Upper lobe of left lung (tissue), 6 donors: ENCODE measurements around the gene XPO6. TPM values are rescaled to one million over a fixed set of nuclear protein-coding genes. Genes with fewer than 3 reads are reported as not detected.
"Not testable (repeated sequence)": the region's sequence is repeated elsewhere in the genome, so short reads cannot be mapped to it uniquely, and the experiment has no call there.

Source experiments
- ATAC-seq, 2 donors: fragments of 200-7000 bp; cut with Tn5 transposase; one replicate each; pipeline ENCODE4 v1.9.1; 2022; ENCODE audit warnings: mild to moderate bottlenecking in 2 of 2, moderate library complexity in 2 of 2; ENCODE audit not compliant: low FRiP score in 2 of 2
- DNase-seq, 2 donors: peaks; one replicate each; pipeline ENCODE4 v3.0.0-alpha.2; 2019 to 2020
- H3K27ac ChIP-seq, 4 donors: fragments of 200-600 bp; sonication (generic); one replicate each; pipeline ENCODE4 v1.5.1; 2016 to 2019
- H3K27me3 ChIP-seq, 4 donors: fragments of 200-600 bp; sonication (generic); one replicate each; pipeline ENCODE4 v1.5.1; 2017 to 2019
- H3K36me3 ChIP-seq, 4 donors: fragments of 200-600 bp; sonication (generic); one replicate each; pipeline ENCODE4 v1.5.1; 2016 to 2019
- H3K4me1 ChIP-seq, 4 donors: fragments of 200-600 bp; sonication (generic); one replicate each; pipeline ENCODE4 v1.5.1; 2018 to 2019
- H3K4me3 ChIP-seq, 4 donors: fragments of 200-600 bp; sonication (generic); one replicate each; pipeline ENCODE4 v1.5.1; 2017 to 2019; ENCODE audit warnings: mild to moderate bottlenecking in 2 of 4, moderate library complexity in 1 of 4
- H3K9me3 ChIP-seq, 4 donors: fragments of 200-600 bp; sonication (generic); one replicate each; pipeline ENCODE4 v1.5.1; 2018 to 2019
- EP300 ChIP-seq, 4 donors: sonication (generic); formaldehyde crosslinking; IDR thresholded peaks; one replicate each; pipeline ENCODE4 v1.5.1; 2017; ENCODE audit warnings: antibody characterized with exemption in 4 of 4, control low read depth in 2 of 4
- POLR2A ChIP-seq, 4 donors: fragments of 450-650 bp; IDR thresholded peaks; one replicate each; pipeline ENCODE4 v1.5.1; 2016 to 2017; ENCODE audit warnings: antibody characterized with exemption in 4 of 4, mild to moderate bottlenecking in 2 of 4
- POLR2AphosphoS5 ChIP-seq, 2 donors: sonication (generic); formaldehyde crosslinking; IDR thresholded peaks; one replicate each; pipeline ENCODE4 v1.5.1; 2017; ENCODE audit warnings: antibody characterized with exemption in 2 of 2
- WGBS, 2 donors: methylation state at CpG; one replicate each; pipeline ENCODE4 v1.1.5; 2017 to 2018; 5-methylcytosine and 5-hydroxymethylcytosine counted together
- total RNA-seq, 6 donors: library from RNA; depleted of rRNA in 4 of 6; stranded (reverse); fragments of >200 nt in 4 of 6; gene quantifications; one replicate each; pipeline versions ENCODE4 v1.1.0 to v1.2.1, GENCODE V29; 2016 to 2021
- TF ChIP-seq, protein P1 (sequence below), 6 experiments: fragments of 450-650 bp in 4 of 6; fragments of 200-600 bp in 2 of 6; sonication (generic) in 2 of 6; IDR thresholded peaks; one replicate each; pipeline ENCODE4 v1.5.1; 2016 to 2019; ENCODE audit warnings: antibody characterized with exemption in 6 of 6
- donor health status: DM: no; HTN: no; CAD: no; lungs with moderate emphysema.
- donor health status: DM: no; HTN: yes; CAD: no; lungs with severe emphysema.

The XPO6 gene
- total RNA-seq, 6 donors from 2014 or later, result 95.5 to 256 (median 129) TPM

DNA sequence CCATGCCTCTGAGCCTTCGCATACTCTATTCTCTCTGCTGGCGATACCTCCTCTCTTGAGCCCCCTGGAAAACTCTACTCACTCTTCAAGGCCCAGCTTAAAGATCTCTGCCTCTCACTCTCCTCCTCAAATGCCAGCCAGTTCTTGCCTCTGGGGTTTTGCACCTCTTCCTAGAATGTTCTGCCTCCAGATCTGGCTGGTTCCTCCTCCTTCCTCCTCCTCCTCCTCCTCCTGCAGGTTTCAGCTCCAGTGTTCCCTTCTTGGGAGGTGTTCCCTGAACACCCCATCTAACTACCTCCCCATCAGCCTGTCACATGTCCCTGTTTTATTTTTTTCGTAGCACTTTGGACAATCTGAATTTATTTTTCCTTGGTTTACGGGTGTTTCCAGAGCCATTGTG lies 45.5 kb upstream of the XPO6 start:
- no peak for ATAC-seq
- Histone ChIP-seq H3K27me3 (peaks cover 0 to 7% (median 2%) of the 10 kb centered on the region in 4 donors), H3K9me3 (peaks cover 0 to 3% (median 0%) of the 10 kb centered on the region in 4 donors), H3K4me1 (peaks cover 0 to 8% (median 2%) of the 10 kb centered on the region in 4 donors), H3K36me3 (no peaks in the 10 kb centered on the region), H3K27ac (no peak overlapping the region), H3K4me3 (no peak overlapping the region)
- 71 to 82% methylated on average over 4 of the region's 4 CpGs for WGBS, 2 donors
- no peak for TF ChIP-seq EP300 (IDR thresholded peaks at IDR 0.05)
- TF ChIP-seq, protein P1, sequence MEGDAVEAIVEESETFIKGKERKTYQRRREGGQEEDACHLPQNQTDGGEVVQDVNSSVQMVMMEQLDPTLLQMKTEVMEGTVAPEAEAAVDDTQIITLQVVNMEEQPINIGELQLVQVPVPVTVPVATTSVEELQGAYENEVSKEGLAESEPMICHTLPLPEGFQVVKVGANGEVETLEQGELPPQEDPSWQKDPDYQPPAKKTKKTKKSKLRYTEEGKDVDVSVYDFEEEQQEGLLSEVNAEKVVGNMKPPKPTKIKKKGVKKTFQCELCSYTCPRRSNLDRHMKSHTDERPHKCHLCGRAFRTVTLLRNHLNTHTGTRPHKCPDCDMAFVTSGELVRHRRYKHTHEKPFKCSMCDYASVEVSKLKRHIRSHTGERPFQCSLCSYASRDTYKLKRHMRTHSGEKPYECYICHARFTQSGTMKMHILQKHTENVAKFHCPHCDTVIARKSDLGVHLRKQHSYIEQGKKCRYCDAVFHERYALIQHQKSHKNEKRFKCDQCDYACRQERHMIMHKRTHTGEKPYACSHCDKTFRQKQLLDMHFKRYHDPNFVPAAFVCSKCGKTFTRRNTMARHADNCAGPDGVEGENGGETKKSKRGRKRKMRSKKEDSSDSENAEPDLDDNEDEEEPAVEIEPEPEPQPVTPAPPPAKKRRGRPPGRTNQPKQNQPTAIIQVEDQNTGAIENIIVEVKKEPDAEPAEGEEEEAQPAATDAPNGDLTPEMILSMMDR (IDR thresholded peaks at IDR 0.05), result no peak
- TF ChIP-seq POLR2A (IDR thresholded peaks at IDR 0.05), result no peak
- TF ChIP-seq POLR2AphosphoS5 (IDR thresholded peaks at IDR 0.05), result no peak
- DNase-seq, result no peak

DNA sequence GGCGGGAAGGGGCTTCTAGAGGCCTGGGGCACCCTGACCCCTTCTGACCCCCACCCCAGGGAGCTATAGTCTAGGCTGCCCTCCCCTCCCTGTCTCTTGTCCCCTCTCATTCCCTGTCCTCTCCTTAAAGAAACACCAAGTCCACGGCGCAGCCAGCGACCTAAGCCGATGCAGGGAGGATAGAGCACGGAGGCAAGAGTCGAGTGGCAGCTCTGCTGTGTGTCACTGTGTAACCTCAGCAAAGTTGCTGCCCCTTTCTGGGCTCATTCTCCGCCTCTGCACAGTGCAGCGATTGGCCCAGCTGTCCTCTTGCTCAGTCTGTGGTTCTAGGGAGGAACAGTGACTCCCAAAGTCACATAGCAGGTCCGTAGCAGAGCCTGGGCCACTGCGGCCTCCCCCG lies 44.1 kb upstream of the XPO6 start:
- Histone ChIP-seq H3K36me3 (no peaks in the 10 kb centered on the region), H3K27ac (no peak overlapping the region), H3K27me3 (peaks cover 0 to 7% (median 2%) of the 10 kb centered on the region in 4 donors), H3K4me3 (no peak overlapping the region), H3K9me3 (peaks cover 0 to 3% (median 0%) of the 10 kb centered on the region in 4 donors), H3K4me1 (peaks cover 0 to 8% (median 2%) of the 10 kb centered on the region in 4 donors)
- 79 to 82% methylated on average over 11 to 12 of the region's 12 CpGs for WGBS, 2 donors
- ATAC-seq (no peak), DNase-seq (no peak)
- TF ChIP-seq POLR2AphosphoS5 (IDR thresholded peaks at IDR 0.05), result no peak
- TF ChIP-seq POLR2A (IDR thresholded peaks at IDR 0.05), result no peak
- TF ChIP-seq, protein P1 (IDR thresholded peaks at IDR 0.05), result no peak
- TF ChIP-seq EP300 (IDR thresholded peaks at IDR 0.05), result no peak

GRCh38 chr16:28254158-28254557 lies 42.4 kb upstream of the XPO6 start:
- peaks cover 0 to 3% (median 0%) of the 10 kb centered on the region in 4 donors for H3K9me3 ChIP-seq
- no peak overlapping the region for H3K4me3 ChIP-seq
- H3K27ac ChIP-seq, result no peak overlapping the region
- DNase-seq (no peak), ATAC-seq (no peak)
- H3K4me1 ChIP-seq, result peaks cover 0 to 8% (median 2%) of the 10 kb centered on the region in 4 donors
- H3K36me3 ChIP-seq, result no peaks in the 10 kb centered on the region
- peaks cover 0 to 7% (median 1%) of the 10 kb centered on the region in 4 donors for H3K27me3 ChIP-seq
- TF ChIP-seq EP300 (IDR thresholded peaks at IDR 0.05) (no peak), POLR2A (IDR thresholded peaks at IDR 0.05) (no peak), POLR2AphosphoS5 (IDR thresholded peaks at IDR 0.05) (no peak)
- TF ChIP-seq, protein P1 (IDR thresholded peaks at IDR 0.05), result no peak
- 70 to 75% methylated on average over 6 of the region's 6 CpGs for WGBS, 2 donors

GRCh38 chr16:28250999-28251398 lies 39.2 kb upstream of the XPO6 start:
- ATAC-seq (no peak), DNase-seq (no peak)
- H3K27ac ChIP-seq, result no peak overlapping the region
- no peaks in the 10 kb centered on the region for H3K36me3 ChIP-seq
- peaks cover 0 to 3% (median 0%) of the 10 kb centered on the region in 4 donors for H3K9me3 ChIP-seq
- TF ChIP-seq EP300 (IDR thresholded peaks at IDR 0.05), result no peak
- TF ChIP-seq POLR2AphosphoS5 (IDR thresholded peaks at IDR 0.05), result no peak
- TF ChIP-seq, protein P1 (IDR thresholded peaks at IDR 0.05), result no peak
- TF ChIP-seq POLR2A (IDR thresholded peaks at IDR 0.05), result no peak
- H3K27me3 ChIP-seq, result no peaks in the 10 kb centered on the region
- no peaks in the 10 kb centered on the region for H3K4me1 ChIP-seq
- 42 to 50% methylated on average over 3 of the region's 3 CpGs for WGBS, 2 donors
- no peak overlapping the region for H3K4me3 ChIP-seq

DNA sequence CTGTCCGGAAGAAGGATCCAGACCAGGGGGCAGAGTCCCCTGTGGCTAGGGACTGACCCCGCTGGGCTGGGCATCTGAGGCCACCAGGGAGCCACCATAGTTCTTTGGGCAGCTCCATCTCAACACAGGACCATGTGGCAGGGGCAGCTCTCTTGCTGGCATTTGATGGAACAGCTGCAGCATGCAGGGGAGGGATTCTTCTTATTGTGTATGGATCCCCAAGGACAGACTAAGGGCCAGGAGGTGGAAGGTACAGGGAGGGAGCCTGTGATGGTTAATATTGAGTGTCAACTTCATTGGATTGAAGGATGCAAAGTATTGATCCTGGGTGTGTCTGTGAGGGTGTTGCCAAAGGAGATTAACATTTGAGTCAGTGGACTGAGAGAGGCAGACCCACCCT lies 37.7 kb upstream of the XPO6 start:
- not testable (repeated sequence) for DNase-seq

More for the DNA sequence above, 37.7 kb upstream of the XPO6 start:
- ATAC-seq, H3K27ac ChIP-seq, H3K9me3 ChIP-seq, H3K36me3 ChIP-seq, H3K4me3 ChIP-seq, H3K27me3 ChIP-seq, H3K4me1 ChIP-seq: not testable (repeated sequence)
- WGBS, 2 donors, result 71 to 77% methylated on average over 1 to 2 of the region's 2 CpGs
